Panc1 (cell line): Measurements from ENCODE around the gene XG. TPM values are rescaled to one million over a fixed set of nuclear protein-coding genes. Genes with fewer than 3 reads are reported as not detected.

Source experiments
- ATAC-seq: fragments of 200-7000 bp; cut with Tn5 transposase; 2 replicates; pipeline ENCODE4 v1.9.1; 2020; ENCODE audit warnings: mild to moderate bottlenecking, moderate library complexity
- BruUV-seq: library from RNA; stranded (reverse); fragments of 400-500 nt; replicated peaks from 2 replicates; lab custom pipeline; 2021; lab: Mats Ljungman, UMichigan
- CTCF ChIA-PET: fragments of 300-600 bp; sonication (Branson Sonifier 250); formaldehyde crosslinking; loops from one replicate; lab custom pipeline; 2022; ENCODE audit warnings: antibody characterized with exemption; lab: Charles Lee
- POLR2A ChIA-PET: fragments of 300-600 bp; sonication (Branson Sonifier 250); formaldehyde crosslinking; loops from one replicate; lab custom pipeline; 2022; ENCODE audit warnings: antibody characterized with exemption; lab: Charles Lee
- DNase-seq: peaks from one replicate; pipeline ENCODE4 v3.0.0-alpha.2; 2010; ENCODE audit warnings: low read depth, low spot score
- H3K27ac ChIP-seq: 2 replicates; pipeline ENCODE4 v1.5.1; 2011; ENCODE audit warnings: mild to moderate bottlenecking, low read length, inconsistent platforms
- H3K27me3 ChIP-seq: fragments of 200-500 bp; sonication (Bioruptor generic); 2 replicates; pipeline ENCODE4 v1.6.0; 2014; ENCODE audit warnings: low read length, inconsistent platforms; ENCODE audit not compliant: control insufficient read depth, insufficient read depth
- H3K36me3 ChIP-seq: fragments of 200-500 bp; sonication (Bioruptor generic); 2 replicates; pipeline ENCODE4 v1.5.1; 2014; ENCODE audit warnings: inconsistent platforms, mild to moderate bottlenecking, low read length, moderate library complexity; ENCODE audit not compliant: control insufficient read depth, insufficient read depth
- H3K4me1 ChIP-seq: 2 replicates; pipeline ENCODE4 v1.5.1; 2011; ENCODE audit warnings: inconsistent platforms, mild to moderate bottlenecking, low read length, moderate library complexity; ENCODE audit not compliant: control insufficient read depth, insufficient read depth
- H3K4me3 ChIP-seq, 2 experiments: 2 replicates each; pipeline ENCODE4 v1.5.1; 2011 to 2012; ENCODE audit warnings: low read depth in 2 of 2, low read length in 2 of 2, mild to moderate bottlenecking in 2 of 2, inconsistent platforms in 1 of 2, moderate library complexity in 1 of 2
- H3K9me3 ChIP-seq: fragments of 200-500 bp; sonication (Bioruptor generic); 2 replicates; pipeline ENCODE4 v1.5.1; 2014; ENCODE audit warnings: low read depth, mild to moderate bottlenecking, inconsistent platforms, low read length, moderate library complexity; ENCODE audit not compliant: control insufficient read depth, insufficient read depth
- CTCF ChIP-seq: fragments of 450-650 bp; IDR thresholded peaks from 2 replicates; pipeline ENCODE4 v1.5.1; 2017; ENCODE audit warnings: mild to moderate bottlenecking
- POLR2AphosphoS5 ChIP-seq: IDR thresholded peaks from 2 replicates; pipeline ENCODE4 v1.6.1; 2012; ENCODE audit warnings: mild to moderate bottlenecking, low read depth, low read length, moderate library complexity
- REST ChIP-seq, 2 experiments: IDR thresholded peaks; 2 replicates each; pipeline ENCODE4 v1.6.1; 2011 to 2012; ENCODE audit warnings: low read depth in 2 of 2, control low read depth in 1 of 2, low read length in 1 of 2, mild to moderate bottlenecking in 1 of 2, moderate library complexity in 1 of 2; ENCODE audit not compliant: insufficient read depth in 1 of 2
- SIN3A ChIP-seq: IDR thresholded peaks from 2 replicates; pipeline ENCODE4 v1.6.1; 2012; ENCODE audit warnings: low read depth, mild to moderate bottlenecking, low read length, moderate library complexity, borderline replicate concordance; ENCODE audit not compliant: insufficient read depth
- TCF7L2 ChIP-seq: IDR thresholded peaks from 2 replicates; pipeline ENCODE4 v1.6.1; 2011; ENCODE audit warnings: mild to moderate bottlenecking, low read depth, low read length, inconsistent platforms
- in situ Hi-C: cut with HindIII; loops from 2 replicates; pipeline ENCODE4 v1.10.0; 2016; ENCODE audit warnings: low sequenced_read_pairs, low pct_unique_long_range_greater_than_20kb
- intact Hi-C: fragments of 100-400 bp; cut with micrococcal nuclease; formaldehyde crosslinking; loops from one replicate; pipeline ENCODE4 v1.10.0; 2022; ENCODE audit not compliant: unreplicated experiment
- total RNA-seq: library from RNA; stranded (reverse); gene quantifications from one replicate; pipeline ENCODE4 v1.2.1, GENCODE V29; 2021; ENCODE audit not compliant: unreplicated experiment

Gene XG
- total RNA-seq, 1 experiment from 2014 or later, result not detected

- no peak for DNase-seq
These were observed 33.7 kb downstream of the XG start for GRCh38 chrX:2785538-2785937.

GRCh38 chrX:2788980-2789379 is 37.1 kb downstream of the XG start:
- TF ChIP-seq REST (IDR thresholded peaks at IDR 0.05; ENCODE audit: insufficient read depth in 1 of 2, low read depth in 2 of 2, low read length in 1 of 2) (no peak), SIN3A (no peak), CTCF (no peak), POLR2AphosphoS5 (no peak), TCF7L2 (no peak)
- no peaks in the 10 kb centered on the region for H3K4me1 ChIP-seq
- POLR2A ChIA-PET, result no interaction called here
- no peak overlapping the region for H3K27ac ChIP-seq
- in situ Hi-C loops (no loop called here), intact Hi-C loops (no loop called here)
- no peaks in the 10 kb centered on the region for H3K27me3 ChIP-seq
- BruUV-seq, result no TSS peak
- ATAC-seq (no peak), DNase-seq (no peak)
- H3K4me3 ChIP-seq, result no peak overlapping the region
- H3K36me3 ChIP-seq, result no peaks in the 10 kb centered on the region
- CTCF ChIA-PET, result no interaction called here
- H3K9me3 ChIP-seq, result no peaks in the 10 kb centered on the region

More at GRCh38 chrX:2785538-2785937, 33.7 kb downstream of the XG start:
- BruUV-seq, result no TSS peak
- CTCF ChIA-PET, result no interaction called here
- in situ Hi-C loops (no loop called here), intact Hi-C loops (no loop called here)
- no peak for ATAC-seq
- Histone ChIP-seq H3K36me3 (no peaks in the 10 kb centered on the region), H3K27ac (no peak overlapping the region), H3K27me3 (no peaks in the 10 kb centered on the region), H3K4me1 (no peaks in the 10 kb centered on the region), H3K9me3 (no peaks in the 10 kb centered on the region), H3K4me3 (no peak overlapping the region)
- TF ChIP-seq POLR2AphosphoS5 (no peak), SIN3A (no peak), TCF7L2 (no peak), REST (IDR thresholded peaks at IDR 0.05; ENCODE audit: insufficient read depth in 1 of 2, low read depth in 2 of 2, low read length in 1 of 2) (no peak), CTCF (no peak)
- POLR2A ChIA-PET, result no interaction called here
